T-helper 1 cell treated with Interleukin-12 subunit alpha and Interleukin-12 subunit beta and Interleukin-4 antibody, amounts not matched to agents 30 ng/mL and 1 ng/mL, for 36 hours (primary cell): ENCODE results near the gene TARS3. TPM values are rescaled to one million over a fixed set of nuclear protein-coding genes. Genes with fewer than 3 reads are reported as not detected.

ENCODE experiments used
- intact Hi-C: fragments of 100-400 bp; cut with micrococcal nuclease; formaldehyde crosslinking; loops from one replicate; pipeline ENCODE4 v1.15.1; 2024
- total RNA-seq: library from RNA; stranded (reverse); gene quantifications from 2 replicates; pipeline ENCODE4 v1.2.3, GENCODE V29; 2022

TARS3 gene
- total RNA-seq, 1 donor from 2014 or later, result 29.1 TPM

GRCh38 chr15:101625980-101626379 lies 98.3 kb downstream of the TARS3 start:
- intact Hi-C loops, result no loop called here

- intact Hi-C loops, result no loop called here
Observed at GRCh38 chr15:101625184-101625583, 99.1 kb downstream of the TARS3 start.

DNA sequence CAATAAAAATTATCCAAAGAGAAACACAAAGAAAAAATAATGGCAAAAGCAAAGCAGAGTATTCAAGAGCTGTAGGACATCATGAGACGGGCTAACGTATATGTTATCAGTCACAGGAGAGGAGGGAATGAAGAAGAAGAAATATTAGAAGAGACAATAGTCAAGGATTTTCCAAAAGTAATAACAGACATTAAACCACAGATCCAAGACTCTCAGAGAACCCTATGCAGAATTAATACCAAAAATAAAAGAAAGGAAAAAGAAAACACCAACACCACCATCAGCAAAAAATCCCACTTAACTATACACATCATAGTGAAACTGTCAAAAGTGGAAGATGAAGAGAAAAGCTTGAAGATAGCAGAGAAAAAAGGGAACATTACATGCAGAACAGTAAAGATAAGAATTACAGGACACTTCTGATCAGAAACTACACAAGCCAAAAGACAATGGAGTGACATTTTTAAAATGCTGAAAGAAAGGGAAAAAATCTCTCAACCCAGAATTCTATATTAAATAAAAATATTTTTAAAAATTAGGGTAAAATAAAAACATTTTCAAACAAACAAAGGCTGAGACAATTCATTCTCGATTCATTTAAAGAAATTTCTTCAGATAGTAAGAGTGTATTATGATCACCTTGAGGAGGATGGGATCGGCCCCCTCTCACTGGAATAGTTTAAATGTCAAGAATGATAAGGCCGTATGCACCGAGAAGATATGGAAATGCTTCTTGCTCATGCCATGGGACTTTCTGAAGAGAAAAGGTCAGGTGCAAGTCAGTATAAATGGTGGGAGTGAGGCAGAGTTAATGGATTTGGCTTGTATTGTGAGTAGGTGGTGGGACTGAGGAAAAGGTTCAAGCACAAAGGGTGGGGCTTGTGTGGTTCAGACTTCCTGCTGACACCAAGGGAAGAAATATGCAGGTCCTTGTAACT lies 100.6 kb downstream of the TARS3 start:
- intact Hi-C loops, result no loop called here

- intact Hi-C loops, result no loop called here
Observed at GRCh38 chr15:101621961-101622360, 102.3 kb downstream of the TARS3 start.

DNA sequence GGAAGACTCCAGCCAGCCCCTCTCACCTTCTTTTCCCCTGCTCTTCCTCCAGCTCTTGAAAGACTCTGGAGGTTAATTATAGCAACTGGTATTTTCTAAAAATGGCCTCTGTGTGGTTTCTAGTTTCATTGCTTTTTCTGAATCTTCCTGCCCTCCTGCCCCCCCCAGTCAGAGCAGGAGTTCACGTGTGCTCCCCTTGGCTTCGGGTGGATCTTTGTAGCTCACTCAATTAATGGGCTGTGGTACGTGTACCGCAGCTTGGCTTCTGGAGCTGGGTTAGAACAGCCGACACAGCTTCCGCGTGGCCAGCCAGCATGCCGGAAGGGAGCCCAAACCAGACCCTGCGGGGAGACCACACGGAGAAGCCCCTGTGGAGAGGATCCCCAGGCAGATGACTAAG lies 103.6 kb downstream of the TARS3 start:
- intact Hi-C loops, result no loop called here

DNA sequence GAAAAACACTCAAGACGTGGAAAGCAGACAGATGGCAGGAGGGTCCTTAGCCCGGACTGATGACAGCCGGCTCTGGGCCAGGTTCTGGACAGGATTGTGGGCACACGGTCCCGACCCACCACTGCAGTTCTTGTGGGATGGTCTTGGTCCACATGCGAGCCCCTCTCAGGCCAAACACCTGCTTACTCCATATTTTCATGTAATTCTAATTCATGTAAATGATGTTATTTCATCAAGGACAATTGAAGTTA lies 104.7 kb downstream of the TARS3 start:
- intact Hi-C loops, result no loop called here

GRCh38 chr15:101618851-101619614 lies 105.2 kb downstream of the TARS3 start:
- intact Hi-C loops, result no loop called here

DNA sequence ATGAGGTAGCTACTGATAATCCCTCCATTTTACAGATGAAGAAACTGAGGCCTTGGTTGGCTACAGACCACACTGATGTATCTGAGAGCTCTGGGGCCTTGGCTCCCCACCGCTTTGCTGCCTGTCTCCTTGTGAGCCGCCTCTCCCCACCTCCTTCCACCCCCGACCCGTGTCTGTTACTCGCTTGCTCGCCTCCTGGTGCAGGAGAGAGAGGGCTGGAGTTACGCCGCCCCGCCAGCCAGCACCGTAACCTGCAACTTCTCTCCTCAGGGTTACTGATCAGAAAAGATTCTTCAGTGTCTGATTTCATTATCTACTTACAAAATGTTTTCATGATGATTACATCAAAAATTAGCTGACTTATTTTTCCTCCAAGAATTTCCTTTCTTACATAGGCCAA lies 106.2 kb downstream of the TARS3 start:
- intact Hi-C loops, result no loop called here

DNA sequence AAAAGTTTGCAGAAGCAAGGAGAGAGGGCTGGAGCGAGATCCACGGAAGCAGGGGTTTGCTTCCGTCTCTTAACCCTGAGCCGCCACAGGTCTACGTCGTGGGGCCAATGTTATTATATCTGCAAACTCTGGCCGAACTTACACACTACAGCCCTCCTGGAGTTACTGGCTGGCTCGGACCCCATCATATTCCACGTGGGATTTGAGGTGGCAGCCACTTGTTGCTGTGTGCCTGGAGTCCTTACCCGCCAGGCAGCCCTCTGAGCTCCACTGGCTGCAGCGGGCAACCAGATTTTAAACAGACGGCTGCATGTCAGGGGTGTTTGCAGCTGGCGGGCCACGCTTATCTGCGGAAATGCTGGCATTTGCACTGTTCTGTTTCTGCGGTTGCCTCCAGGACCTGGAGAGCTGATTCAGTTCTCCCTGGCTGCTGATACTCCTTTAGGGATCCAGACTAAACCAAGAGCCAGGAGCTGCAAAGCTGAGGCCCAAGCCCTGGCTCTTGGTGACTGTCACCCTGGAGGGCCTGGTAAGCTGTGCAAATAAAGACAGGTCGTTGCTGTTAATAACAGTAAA lies 106.8 kb downstream of the TARS3 start:
- intact Hi-C loops, result no loop called here

GRCh38 chr15:101615986-101616848 lies 108.1 kb downstream of the TARS3 start:
- intact Hi-C loops, result no loop called here

DNA sequence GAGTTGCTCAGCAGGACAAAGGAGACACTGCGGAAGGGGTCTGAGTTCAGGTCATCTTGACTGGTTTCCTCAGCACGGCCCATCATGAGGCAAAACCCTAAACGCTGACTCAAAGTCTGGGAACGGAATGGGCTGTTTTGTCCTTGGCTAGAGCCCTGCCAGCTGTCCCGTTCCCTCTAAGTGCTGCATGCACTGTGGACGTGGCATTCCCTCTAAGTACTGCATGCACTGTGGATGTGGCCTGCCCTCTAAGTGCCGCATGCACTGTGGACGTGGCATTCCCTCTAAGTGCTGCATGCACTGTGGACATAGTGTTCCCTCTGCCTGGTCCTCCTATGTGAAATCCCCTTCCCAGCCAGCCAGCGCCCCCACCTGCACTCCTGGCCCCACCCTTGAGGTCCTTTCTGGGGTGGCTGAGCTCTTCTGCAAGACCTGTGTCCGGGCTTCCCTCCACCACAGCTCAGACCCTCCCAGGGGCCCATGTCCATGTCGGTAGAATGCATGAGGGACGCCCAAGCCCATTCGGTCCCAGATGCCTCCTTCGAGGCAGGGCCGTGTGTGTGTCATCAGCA lies 108.8 kb downstream of the TARS3 start:
- intact Hi-C loops, result no loop called here

DNA sequence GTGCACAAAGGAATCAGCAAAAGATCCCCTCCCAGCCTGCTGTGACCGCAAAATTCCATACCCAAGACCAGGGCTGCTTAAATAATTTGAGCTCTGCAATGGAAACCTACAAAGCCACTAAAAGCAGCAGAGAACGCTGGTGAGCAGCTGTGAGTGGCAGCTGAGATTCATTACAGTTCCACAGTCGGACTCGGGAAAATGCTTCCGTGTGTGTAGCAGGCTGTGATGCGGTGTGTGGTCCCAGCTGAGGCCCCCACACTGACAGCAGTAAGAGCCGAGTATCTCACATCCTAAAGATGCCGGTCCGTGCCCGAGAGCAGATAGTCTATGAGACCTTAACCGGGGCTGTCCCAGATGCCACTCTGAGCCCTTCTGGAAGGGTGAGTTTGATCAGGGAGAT lies 109.5 kb downstream of the TARS3 start:
- intact Hi-C loops, result no loop called here

DNA sequence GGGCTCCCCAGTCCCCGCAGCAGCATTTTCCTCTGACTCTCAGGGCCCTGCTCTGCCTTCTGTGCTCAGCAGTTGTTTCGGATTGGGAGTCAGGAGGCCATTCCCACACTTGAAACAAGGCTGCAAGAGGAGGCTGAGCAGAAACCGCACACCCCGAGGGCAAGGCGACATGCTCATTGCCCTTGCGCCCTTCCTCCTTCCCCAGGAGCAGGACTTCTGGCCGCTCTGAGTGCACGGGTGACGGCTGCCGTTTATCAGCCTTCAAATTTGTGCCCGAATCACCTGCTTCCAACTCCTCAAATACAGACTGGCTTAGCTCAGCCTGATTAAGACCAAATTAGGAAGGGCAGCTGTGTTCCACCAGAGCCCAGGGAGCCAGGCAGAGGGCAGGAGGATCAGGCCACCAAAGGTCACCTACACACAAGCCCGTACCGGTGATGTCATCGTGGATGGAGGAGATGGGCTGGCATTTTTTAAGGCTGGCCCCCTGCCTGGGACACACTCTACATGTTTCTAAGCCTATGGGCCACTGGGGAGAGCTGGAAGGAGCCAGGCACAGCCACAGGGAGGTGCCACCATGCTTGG lies 110.2 kb downstream of the TARS3 start:
- intact Hi-C loops, result no loop called here

DNA sequence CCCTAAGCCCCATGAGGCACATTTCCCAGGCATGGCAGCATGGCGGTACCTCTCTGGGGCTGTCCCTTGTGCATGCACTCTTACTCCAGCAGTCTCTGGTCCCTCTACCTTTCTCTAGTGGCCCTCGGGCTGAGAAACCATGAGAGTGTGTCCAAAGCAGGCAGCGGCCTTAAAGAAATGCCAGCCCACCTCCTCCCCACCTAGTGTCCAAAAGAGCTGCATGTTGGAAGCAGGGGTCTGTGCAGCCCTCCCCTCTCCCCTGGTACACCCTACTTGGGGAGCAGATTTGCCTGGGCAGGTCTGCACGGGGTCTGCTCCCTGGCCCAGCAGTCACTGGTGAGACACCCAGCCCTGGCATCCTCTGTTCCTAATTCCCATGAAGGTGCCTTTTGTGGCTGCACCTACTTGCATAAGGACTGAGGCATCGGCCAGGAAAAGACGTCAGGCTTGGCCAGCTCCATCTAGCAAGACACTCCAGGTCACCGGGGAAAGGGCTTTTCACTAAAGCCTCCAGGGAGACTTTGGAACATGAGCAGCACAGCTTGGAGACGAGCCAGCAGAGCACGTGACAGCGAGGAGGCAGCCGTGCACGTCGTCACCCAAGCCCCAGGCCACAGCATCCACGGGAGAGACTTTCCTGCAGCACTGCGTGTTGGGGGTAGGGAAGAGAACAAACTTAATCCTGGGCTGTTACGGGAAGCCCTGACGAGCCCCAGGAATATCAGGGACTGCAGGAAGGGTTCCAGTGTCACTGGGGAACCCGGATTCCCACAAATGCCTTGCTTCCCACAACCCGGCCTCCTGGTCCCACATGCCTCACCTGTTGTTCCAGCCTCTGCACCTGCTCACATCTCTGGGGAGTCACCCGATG lies 110.9 kb downstream of the TARS3 start:
- intact Hi-C loops, result no loop called here

GRCh38 chr15:101612676-101613075 lies 111.6 kb downstream of the TARS3 start:
- intact Hi-C loops, result no loop called here

GRCh38 chr15:101611580-101612299 lies 112.5 kb downstream of the TARS3 start:
- intact Hi-C loops, result no loop called here

DNA sequence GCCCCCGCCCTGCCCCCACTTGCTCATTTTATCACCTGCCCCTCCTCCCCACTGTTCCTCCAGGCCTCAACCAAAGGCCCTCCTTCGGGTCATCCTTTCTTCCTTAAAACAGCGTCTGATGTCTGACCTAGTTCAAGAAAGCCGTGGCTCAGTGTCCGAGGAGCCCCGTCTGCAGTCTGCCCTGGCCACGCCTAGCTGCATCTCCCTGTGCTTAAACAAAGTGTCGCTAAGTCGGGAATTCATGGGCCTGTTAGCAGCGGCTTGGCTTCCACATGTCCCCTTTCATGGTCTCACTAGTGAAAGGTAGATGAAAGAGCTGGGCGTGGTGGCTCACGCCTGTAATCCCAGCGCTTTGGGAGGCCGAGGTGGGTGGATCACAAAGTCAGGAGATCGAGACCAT lies 113.3 kb downstream of the TARS3 start:
- intact Hi-C loops, result no loop called here

- intact Hi-C loops, result no loop called here
Observed at GRCh38 chr15:101610611-101611000, 113.7 kb downstream of the TARS3 start.
